Measurements from ENCODE around the gene SLC25A39. TPM values are rescaled to one million over a fixed set of nuclear protein-coding genes. Genes with fewer than 3 reads are reported as not detected.

The SLC25A39 gene
- total and polyA plus RNA-seq, 2 of the 13 experiments (the other 11 are each of a cell fraction or from before 2014, with no cell fraction given), result 144 to 151 TPM

- TF ChIP-seq ZBTB39 (CRISPR knock-in tag; IDR thresholded peaks at IDR 0.05) (no peak), HNF4G (IDR thresholded peaks at IDR 0.05; ENCODE audit: borderline replicate concordance, low read depth, low read length) (no peak), HNF4G (CRISPR knock-in tag; IDR thresholded peaks at IDR 0.05; ENCODE audit: borderline replicate concordance, low read depth) (no peak), ZBTB7B (CRISPR knock-in tag; IDR thresholded peaks at IDR 0.05) (no peak; the same call in none of the 2 replicates), HOXD1 (CRISPR knock-in tag; IDR thresholded peaks at IDR 0.05) (no peak; the same call in 1 of the 2 replicates), ZBTB46 (CRISPR knock-in tag; IDR thresholded peaks at IDR 0.05; ENCODE audit: borderline replicate concordance) (no peak), ZNF878 (CRISPR knock-in tag; IDR thresholded peaks at IDR 0.05) (peak; percentile 87; the same call in 1 of the 2 replicates), ZNF746 (CRISPR knock-in tag; IDR thresholded peaks at IDR 0.05) (0 out of 2 replicates have a peak, but pooled peaks have one; percentile 21), ZNF589 (CRISPR knock-in tag; conservative IDR thresholded peaks at IDR 0.05) (0 out of 2 replicates have a peak, but pooled peaks have one; percentile 10), ZNF317 (CRISPR knock-in tag; IDR thresholded peaks at IDR 0.05) (peak; percentile 65), ARID3A (IDR thresholded peaks at IDR 0.05; ENCODE audit: low read depth, low read length) (no peak; the same call in 1 of the 2 replicates), NFIC (IDR thresholded peaks at IDR 0.05; ENCODE audit: low read length) (peak; percentile 90; the same call in 1 of the 2 replicates), SPEN (CRISPR knock-in tag; IDR thresholded peaks at IDR 0.05; ENCODE audit: low read depth) (peak; percentile 78; the same call in 1 of the 2 replicates), ZNF143 (CRISPR knock-in tag; IDR thresholded peaks at IDR 0.05) (no peak), ZBTB4 (CRISPR knock-in tag; IDR thresholded peaks at IDR 0.05; ENCODE audit: borderline replicate concordance) (0 out of 2 replicates have a peak, but pooled peaks have one; percentile 15), HDAC1 (CRISPR knock-in tag; IDR thresholded peaks at IDR 0.05) (peak; percentile 97), ZNF280B (CRISPR knock-in tag; IDR thresholded peaks at IDR 0.05; ENCODE audit: borderline replicate concordance) (no peak)
Observed at GRCh38 chr17:44344939-44345453, 20.4 kb upstream of the SLC25A39 start, which contains the start of gene GRN (continued).
